T-helper 9 cell (primary cell): ENCODE data around the gene CCDC187.
A peak's percentile ranks its signal among the peaks of the same experiment; 100 is the strongest.
"Not testable (repeated sequence)": the region's sequence is repeated elsewhere in the genome, so short reads cannot be mapped to it uniquely, and the experiment has no call there.

Experiments
- DNase-seq: peaks from one replicate; pipeline ENCODE4 v3.0.0-alpha.2; 2020

The CCDC187 gene

DNA sequence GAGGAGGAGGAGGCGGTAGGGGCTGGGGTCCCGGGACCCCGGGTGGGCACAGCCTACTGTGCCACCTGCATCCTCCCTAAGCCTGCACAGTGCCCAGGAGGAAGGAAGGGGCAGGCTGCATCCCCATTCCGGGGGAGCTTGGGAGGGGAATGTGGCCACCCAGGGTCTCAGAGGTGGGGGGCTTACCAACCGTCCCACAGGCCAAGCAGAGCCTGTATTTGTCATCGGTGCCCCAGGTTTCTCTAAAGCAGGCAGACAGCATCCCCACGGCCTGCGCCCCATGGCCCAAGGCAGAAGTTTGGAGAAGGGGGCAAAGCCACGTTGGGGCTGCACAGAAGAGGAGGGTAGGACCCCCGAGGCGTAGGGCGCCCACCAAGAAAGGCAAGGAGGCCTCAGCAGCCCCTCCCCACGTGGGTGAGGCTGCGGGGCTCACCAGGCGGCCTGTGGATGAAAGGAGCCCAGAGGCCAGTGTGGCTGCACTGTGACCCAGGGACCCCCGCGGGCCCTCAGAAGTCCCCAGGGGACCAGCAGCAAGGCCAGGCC, 22.9 kb upstream of the CCDC187 start:
- no peak for DNase-seq

DNA sequence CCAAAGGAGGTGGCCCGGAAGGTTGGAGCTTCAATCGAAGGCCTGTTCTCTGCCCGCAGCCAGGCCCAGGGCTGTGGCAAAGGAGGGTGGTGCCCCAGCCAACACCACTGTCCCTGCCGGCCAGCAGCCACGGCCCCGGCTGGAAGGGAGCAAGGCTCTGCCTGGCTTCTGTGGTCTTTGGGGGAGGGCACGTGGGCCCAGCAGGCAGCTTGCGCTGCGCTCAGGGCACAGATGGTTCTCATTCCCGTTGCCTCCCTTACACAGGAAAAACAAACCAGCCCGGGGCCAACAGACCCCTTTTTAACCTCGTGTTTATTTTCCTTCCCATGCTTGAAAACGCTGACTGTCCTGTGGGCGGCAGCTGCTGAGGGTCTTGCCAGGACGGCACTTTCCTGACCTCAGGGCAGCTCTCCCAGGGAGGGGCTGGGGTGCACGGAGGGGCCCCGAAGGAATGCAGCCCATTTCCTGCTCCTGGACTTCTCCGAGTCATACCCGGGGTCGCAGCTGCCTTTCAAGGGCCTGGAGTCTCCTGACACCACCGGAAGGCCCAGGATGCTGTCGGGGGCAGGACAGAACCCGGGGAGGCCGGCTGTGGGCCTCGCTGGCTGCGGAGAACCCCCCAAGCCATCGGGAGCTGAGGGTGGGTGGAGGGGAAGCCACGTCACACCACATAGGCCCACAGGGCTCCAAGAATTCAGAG, 22.3 kb upstream of the CCDC187 start:
- no peak for DNase-seq

DNA sequence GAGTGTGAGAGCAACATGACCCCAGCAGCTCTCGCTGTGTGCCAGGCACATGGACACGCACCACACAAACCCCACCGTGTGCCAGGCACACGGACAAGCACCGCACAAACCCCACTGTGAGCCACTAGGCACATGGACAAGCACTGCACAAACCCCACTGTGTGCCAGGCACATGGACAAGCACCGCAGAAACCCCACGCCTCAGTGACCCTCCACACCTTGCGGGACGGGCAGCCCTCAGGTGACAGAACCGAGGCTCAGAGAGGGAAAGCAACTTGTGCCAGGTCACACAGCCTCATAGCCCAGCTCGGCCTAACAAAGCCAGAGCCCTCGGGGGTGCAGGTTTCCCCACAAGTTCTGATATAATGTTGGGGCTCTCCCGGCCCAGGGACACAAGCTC, 21.5 kb upstream of the CCDC187 start:
- DNase-seq, result no peak

DNA sequence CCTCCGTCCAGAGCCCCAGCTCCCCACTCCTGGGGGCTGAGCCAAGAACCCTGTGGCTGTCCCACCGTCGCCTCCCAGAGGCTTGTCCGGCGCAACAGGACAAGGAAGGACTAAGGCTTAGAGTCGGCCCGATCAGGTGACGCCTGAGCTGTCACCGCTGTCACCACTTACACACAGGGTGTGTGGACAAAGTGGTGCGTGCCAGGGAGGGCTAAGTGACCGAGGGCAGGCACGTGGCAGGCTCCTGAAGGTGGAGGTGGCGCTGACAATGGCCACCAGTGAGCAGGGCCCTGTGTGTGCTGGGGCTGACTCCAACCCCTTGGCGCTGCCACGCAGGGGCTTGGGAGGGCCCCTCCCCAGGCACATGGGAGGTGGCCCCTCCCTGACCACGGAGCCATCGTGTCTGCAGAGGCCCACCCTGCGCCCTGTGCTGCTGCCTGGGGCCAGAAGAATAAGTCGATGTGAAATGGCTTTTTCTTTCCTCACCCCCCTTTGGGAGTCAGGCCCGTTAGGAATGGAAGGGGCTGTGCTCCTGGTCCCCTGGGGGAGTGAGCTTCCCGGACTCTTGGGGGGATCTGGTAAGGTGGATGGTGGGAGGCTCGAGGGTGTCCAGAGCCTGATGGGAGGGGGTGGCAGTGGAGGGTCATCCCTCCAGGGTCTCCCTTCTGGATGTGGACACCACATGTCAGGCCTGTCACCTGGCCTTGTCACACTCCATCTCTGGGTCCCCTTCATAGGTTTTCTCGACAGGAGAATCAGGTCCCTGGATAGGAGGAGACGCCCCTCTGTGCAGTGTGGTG, 20.8 kb upstream of the CCDC187 start:
- no peak for DNase-seq

DNA sequence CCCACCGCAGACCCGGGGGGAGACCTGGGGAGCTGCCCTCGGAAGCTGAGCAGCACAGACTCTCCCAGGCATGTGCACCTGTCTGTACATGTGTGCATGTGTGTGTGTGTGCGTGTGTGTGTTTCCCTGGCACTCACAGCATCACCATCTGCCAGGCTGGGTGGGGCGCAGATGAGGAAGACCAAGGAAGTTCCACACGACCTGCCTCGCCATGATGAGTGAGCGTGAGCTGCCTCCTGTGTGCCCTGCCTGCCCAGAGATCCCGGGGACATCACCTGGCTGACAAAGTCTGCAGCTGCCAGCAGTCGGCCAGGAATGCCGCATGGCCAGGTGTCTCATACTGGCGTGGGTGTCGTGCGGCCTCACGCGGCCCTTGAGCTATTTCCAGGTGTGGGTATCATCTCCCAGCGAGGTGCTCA, 19.5 kb upstream of the CCDC187 start:
- DNase-seq, result no peak

DNA sequence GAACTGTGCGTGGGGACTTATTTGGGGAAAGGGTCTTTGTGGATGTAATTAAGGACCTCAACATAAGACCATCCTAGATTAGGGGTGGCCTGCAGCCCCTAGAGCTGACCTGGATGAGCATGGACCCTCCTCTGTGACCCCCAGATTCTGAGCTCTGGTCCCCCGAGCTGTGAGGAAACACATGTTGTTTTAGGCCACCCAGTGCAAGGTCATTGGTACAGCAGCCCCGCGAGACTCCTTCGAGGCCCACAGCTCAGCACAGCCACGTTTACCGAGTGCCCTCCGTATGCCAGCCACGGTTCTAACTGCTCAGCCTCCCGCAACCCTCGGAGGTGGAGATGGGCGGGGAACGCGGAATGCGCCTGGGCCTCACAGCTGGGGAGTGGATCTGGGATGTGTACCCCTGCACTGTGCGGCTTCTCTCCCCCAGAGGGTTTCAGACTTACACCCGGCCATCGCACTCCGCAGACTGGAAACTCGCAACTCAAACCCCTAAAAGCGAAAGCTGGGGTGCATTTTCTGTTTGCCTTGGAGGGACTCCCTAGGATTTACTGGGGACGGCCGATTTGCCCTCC, 18.9 kb upstream of the CCDC187 start:
- DNase-seq, result no peak

DNA sequence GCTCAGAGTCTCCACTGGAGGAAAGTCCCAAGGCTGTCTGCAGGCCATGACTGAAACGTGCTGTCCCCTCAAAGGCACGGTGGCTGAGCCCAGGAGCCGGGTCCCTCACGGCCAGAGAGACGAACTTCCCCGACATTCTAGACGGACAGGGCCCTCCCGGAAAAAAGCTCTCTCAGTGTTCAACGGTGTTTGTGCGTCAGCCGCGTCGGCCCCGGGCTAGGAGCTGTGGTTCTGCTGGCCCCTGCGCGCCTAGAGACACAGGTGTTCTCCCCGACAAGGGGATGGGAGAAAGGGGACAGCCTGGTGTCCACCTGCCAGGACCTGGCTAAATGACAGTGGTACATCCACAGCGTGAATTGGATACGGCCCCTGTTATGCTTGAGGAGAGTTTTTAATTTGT, 17.7 kb upstream of the CCDC187 start:
- no peak for DNase-seq

DNA sequence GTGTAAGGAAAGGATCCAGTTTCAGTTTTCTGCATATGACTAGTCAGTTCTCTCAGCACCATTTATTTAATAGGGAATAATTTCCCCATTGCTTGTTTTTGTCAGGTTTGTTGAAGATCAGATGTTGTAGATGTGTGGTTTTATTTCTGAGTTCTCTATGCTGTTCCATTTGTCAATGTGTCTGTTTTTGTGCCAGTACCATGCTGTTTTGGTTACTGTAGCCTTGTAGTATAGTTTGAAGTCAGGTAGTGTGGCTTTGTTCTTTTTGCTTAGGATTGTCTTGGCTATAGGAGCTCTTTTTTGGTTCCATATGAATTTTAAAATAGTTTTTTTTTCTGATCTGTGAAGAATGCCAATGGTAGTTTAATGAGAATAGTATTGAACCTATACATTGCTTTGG, 17.1 kb upstream of the CCDC187 start:
- DNase-seq, result not testable (repeated sequence)

DNA sequence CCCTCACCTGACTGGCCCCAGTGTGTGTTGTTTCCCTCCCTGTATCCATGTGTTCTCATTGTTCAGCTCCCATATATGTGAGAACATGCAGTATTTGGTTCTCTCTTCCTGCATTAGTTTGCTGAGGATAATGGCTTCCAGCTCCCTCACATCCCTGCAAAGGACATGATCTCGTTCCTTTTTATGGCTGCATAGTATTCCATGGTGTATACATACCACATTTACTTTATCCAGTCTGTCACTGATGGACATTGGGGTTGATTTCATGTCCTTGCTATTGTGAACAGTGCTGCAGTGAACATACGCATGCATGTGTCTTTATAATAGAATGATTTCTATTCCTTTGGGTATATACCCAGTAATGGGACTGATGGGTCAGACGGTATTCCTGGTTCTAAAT, 16.1 kb upstream of the CCDC187 start:
- not testable (repeated sequence) for DNase-seq

DNA sequence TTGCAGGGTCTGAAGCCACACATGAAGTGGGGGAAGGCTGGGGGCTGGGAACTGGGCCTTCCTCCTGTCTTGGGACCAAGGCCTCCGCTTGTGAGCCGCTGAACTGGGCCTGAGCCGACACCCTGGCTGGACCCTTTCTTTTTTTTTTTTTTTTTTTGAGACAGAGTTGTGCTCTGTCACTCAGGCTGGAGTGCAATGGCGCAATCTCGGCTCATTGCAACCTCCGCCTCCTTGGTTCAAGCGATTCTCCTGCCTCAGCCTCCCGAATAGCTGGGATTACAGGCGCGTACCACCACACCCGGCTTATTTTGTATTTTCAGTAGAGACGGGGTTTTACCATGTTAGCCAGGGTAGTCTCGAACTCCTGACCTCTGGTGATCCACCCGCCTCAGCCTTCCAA, 15.3 kb upstream of the CCDC187 start:
- DNase-seq, result not testable (repeated sequence)

DNA sequence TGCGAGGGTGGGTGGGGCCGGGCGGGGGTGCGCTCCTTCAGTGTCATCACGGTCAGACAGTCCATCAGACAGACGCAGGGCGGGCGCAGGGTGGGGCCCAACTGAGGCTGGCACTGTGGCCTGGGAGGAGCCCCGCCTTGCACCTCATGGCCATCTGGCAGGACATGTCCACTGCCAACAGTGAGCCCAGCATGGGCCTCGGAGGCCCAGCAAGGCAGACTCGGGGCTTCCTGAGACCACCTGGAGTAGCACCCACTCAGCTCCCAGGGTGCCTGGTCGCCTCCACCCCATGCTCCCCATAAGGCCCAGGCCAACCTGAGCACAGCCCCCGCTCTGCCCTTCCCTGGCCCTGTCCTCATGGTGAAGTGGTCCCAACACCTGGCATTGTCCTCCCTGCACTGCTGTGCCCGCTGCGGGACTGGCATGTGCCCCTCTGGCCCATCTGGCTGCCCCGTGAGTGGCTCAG, 14.9 kb upstream of the CCDC187 start:
- no peak for DNase-seq

DNA sequence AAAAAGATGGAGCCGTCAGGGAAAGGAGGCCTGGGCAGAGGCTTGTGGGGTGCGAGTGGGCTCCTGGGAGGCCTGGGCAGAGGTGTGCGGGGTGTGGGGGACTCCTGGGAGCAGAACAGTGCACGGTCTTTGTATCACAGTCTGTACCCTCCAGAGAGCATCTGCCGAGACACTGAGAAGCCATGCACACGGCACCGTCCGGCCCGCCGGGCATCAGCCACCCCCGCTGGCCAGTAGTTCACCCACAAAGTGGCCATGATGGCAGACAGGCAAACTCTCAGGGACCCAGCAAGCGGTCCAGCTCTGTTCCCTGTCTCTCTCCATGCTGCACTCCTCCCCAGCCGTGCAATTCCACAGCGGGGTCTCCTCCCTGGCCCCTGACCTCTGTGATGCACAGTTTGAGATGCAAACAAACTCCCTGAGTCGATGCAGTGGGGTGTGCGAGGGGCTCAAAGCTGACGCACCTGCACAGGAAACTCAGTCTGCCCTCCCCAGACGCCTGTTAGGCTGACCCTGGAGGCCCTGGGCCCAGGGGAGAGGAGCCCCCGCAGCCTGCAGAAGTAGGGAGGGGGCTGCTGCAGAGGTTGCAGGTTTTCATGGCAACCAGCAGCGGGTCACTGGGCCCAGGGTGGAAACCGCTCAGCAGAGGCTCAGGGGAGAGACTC, 14.3 kb upstream of the CCDC187 start:
- DNase-seq, result no peak

DNA sequence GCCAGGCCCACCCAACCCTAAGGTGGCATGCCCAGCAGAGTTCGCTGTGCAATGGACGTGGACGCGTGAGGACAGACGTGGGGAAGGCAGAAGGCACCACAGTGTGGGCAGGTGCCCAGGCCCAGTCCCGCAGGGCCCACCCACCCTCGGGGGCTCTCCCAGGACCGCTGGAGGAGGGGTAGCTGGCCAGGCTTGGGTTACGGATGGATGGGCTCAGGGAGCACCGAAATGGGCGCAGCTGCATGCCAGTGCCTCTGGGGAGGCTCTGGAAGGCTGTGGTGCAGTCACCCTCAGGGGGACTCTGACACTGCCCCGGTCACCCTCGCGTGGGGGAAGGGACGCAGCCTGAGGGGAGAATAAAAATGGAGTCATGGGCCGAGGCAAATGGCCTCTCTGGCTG, 13.8 kb upstream of the CCDC187 start:
- no peak for DNase-seq

DNA sequence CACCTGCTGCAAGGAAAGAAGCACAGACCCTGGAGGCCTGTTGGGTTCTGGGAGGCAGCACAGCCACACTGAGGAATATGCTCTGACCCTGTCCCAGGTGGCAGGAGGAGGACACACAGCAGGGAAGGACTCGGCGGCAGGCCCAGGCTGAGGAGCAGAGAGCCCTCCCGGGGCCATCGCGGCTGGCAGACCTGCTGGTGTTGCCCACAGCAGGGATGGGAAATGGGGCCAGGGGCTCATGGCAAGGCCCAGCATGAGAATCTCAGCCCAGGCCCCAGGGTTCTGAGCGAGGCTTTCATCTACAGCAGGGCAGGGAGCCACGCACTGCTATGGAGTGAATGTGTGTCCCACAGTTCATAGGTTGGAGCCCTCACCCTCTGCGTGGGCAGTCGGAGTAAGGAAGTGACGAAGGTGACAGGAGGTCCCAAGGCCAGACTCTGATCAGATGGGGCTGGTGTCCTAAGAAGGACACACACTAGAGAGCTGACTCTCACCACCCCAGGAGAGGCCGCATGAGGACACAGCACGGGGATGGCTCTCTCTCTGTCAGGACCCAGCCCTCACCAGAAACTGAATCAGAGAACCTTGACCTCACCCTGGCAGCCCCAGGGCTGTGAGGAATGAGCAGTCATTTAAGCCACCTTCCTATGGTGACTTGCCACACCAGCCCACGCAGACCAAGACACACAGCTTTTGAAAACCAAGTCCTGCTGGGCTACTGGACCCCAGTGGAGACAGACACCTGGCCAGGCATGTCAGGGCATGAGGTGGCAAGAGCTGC, 13.2 kb upstream of the CCDC187 start:
- no peak for DNase-seq

DNA sequence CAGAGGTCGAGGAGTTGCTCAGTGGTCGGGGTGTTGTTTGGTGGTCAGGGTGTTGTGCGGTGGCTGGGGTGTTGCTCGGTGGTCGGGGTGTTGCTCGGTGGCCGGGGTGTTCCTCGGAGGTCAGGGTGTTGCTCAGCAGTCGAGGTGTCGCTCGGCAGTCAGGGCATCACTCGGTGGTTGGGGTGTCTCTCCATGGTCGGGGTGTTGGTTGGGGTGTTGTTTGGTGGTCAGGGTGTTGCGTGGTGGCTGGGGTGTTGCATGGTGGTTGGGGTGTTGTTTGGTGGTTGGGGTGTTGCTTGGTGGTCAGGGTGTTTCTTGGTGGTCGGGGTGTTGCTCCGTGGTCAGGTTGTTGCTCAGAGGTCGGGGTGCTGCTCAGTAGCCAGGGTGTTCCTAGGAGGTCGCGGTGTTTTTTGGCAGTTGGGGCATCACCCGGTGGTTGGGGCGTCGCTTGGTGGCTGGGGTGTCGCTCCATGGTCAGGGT, 12.4 kb upstream of the CCDC187 start:
- no peak for DNase-seq

DNA sequence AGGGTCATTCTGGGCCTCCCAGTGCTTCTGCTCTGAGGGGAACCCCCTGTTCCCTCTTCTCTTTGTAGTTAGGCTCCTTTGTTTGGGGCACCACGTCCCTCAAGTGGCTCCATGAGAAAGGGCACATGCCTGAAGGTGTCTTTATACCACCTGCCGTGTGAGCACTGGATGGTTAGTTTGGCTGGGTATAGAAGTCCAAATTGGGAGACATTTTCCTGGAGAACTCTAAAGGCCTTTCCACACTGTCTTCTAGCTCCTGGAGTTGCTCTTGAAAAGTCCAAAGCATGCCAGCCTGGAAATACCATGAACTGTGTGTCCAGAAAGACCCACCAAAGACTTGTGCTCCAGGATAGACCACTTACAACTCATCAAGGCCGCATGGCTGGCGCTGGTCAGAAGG, 11.1 kb upstream of the CCDC187 start:
- DNase-seq, result no peak

DNA sequence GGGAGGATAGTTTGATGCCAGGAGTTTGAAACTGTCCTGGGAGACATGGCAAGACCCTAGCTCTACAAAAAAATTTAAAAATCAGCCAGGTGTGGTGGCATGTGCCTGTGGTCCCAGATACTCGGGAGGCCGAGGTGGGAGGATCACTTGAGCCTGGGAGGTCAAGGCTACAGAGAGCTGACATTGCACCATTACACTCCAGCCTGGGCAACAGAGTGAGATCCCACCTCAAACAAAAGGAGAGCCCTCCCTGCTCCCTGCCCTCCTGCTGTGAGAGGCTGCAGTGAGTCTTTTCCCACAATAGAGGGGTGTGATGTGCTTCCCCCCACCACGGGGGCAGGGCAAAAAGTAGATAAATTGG, 10.1 kb upstream of the CCDC187 start:
- DNase-seq, result no peak

DNA sequence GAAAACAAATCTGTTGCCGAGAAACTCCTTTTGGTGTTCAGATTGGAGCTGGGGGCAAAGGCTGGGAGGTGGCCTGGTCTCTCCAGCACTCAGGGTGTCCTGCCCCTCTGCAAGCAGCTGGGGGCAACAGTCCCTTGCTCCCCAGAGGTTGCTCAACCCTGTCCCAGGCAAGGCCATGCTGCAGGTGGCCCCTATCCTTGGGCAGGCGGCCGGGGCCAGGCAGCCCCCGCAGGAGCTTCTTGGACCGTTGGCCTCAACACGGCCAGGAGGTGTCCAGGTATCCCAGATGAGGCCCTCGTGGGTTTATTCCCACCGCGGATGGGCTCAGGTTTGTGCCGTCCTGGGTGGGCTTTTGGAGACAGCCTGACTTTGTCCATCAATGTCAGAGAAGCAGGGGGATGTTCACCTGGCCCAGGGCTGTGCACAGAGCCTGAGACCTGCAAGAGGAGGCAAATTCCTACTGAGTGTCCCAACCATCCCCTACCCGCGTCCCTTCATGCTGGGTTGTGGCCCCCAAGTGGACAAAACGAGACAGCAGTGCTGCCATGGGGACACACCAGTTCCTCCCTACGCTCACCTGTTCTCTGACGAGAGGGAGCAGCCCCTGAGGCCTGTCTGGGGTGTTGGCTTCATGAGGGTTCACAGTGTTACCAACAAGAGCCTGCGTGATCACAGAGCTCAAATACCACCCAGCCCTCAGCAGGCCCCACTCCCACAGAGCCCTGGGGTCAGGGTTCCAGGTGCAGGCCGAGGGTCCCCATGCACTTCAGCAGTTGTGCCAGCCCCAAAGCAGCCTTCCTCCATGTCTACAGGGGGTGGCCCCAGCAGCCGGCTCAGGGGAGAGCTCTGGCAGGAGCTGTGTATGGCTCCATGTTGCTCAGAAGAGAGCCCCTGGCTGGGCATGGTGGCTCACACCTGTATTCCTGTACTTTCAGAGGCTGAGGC, 9.5 kb upstream of the CCDC187 start:
- no peak for DNase-seq

DNA sequence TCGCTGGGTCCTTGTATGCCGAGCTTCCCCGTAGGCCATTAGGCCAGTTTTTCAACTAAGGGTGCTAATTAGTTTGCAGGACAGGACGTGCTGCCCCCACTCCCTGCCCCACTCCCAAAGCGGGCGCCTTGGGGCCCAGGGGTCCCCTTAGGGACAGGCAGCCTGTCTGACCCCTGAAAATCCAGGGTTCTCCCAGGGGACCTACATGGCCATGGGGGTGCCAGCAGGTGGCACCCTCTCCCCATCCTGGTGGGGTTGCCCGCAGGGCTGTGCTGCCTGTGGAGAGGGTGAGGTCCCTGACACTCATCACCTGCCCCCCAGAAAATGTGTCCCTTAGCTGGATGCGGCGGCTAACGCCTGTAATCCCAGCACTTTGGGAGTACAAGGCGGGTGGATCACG, 8.5 kb upstream of the CCDC187 start:
- DNase-seq, result peak; percentile 15

DNA sequence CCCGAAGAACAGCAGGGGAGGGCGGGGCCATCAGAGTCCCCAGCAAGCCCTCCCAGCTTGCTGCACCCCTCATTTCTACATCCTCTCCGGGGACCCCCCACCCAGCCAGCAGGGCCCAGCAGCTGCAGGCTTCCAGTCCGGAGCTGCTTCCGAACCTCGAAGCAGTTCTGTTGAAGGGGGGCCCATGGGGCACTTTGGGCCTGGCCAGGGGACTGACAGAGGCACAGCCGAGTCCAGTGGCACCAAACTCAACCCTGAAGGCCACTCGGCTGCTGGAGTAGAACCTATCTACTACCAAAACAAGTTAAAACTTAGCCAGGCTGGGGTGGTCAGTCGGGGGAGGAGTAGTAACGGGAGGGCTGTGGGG, 8.1 kb upstream of the CCDC187 start:
- DNase-seq, result no peak
